CD4-positive, CD25-positive, alpha-beta regulatory T cell (primary cell): ENCODE measurements around the gene ACACB. TPM values are rescaled to one million over a fixed set of nuclear protein-coding genes. Genes with fewer than 3 reads are reported as not detected.
A peak's percentile ranks its signal among the peaks of the same experiment; 100 is the strongest.

Source experiments
- ATAC-seq, 2 donors: fragments of 150-1000 bp; cut with Tn5 transposase; one replicate each; pipeline ENCODE4 v1.10.0; 2021; ENCODE audit warnings: low read depth in 2 of 2, moderate number of reproducible peaks in 2 of 2, moderate library complexity in 1 of 2
- DNase-seq, 3 donors: peaks; one replicate each; pipeline versions ENCODE4 v3.0.0 to v3.0.0-alpha.2; 2012 to 2022; ENCODE audit warnings: mixed read lengths in 1 of 3
- H3K27ac ChIP-seq: one replicate; pipeline ENCODE4 v1.7.0; 2013; ENCODE audit warnings: mild to moderate bottlenecking, low read length; ENCODE audit not compliant: insufficient read depth, poor library complexity, severe bottlenecking
- H3K27me3 ChIP-seq: one replicate; pipeline ENCODE4 v1.7.0; 2013; ENCODE audit warnings: low read length; ENCODE audit not compliant: control insufficient read depth, insufficient read depth
- H3K36me3 ChIP-seq: one replicate; pipeline ENCODE4 v1.7.0; 2013; ENCODE audit warnings: mild to moderate bottlenecking, low read length, moderate library complexity; ENCODE audit not compliant: control insufficient read depth, insufficient read depth
- H3K4me1 ChIP-seq: 2 replicates; pipeline ENCODE4 v1.7.0; 2013; ENCODE audit warnings: mild to moderate bottlenecking, low read length; ENCODE audit not compliant: insufficient read depth, control insufficient read depth, poor library complexity, severe bottlenecking
- H3K4me3 ChIP-seq: one replicate; pipeline ENCODE4 v1.7.0; 2013; ENCODE audit warnings: low read depth, mild to moderate bottlenecking, low read length, moderate library complexity
- H3K9me3 ChIP-seq, 2 experiments: 1 replicate in 1 of 2; 2 replicates in 1 of 2; pipeline ENCODE4 v1.7.0; 2013; ENCODE audit warnings: low read length in 2 of 2, mild to moderate bottlenecking in 1 of 2, moderate library complexity in 1 of 2; ENCODE audit not compliant: control insufficient read depth in 2 of 2
- H3K27ac Mint-ChIP-seq, 3 donors: one replicate each; pipeline ENCODE4 v1.8.0; 2020 to 2022; ENCODE audit warnings: mild to moderate bottlenecking in 3 of 3, mixed read lengths in 3 of 3, moderate library complexity in 2 of 3
- H3K27me3 Mint-ChIP-seq: one replicate; pipeline ENCODE4 v1.8.0; 2022; ENCODE audit warnings: mild to moderate bottlenecking, mixed read lengths
- H3K36me3 Mint-ChIP-seq: one replicate; pipeline ENCODE4 v1.8.0; 2020; ENCODE audit warnings: mixed read lengths
- H3K4me1 Mint-ChIP-seq, 4 donors: one replicate each; pipeline ENCODE4 v1.8.0; 2020 to 2022; ENCODE audit warnings: mixed read lengths in 4 of 4, mild to moderate bottlenecking in 1 of 4
- H3K4me3 Mint-ChIP-seq, 4 donors: one replicate each; pipeline ENCODE4 v1.8.0; 2020 to 2022; ENCODE audit warnings: mild to moderate bottlenecking in 4 of 4, mixed read lengths in 4 of 4, moderate library complexity in 3 of 4
- H3K9me3 Mint-ChIP-seq, 7 donors: one replicate each; pipeline ENCODE4 v1.8.0; 2020 to 2022; ENCODE audit warnings: mixed read lengths in 7 of 7, mild to moderate bottlenecking in 3 of 7, moderate library complexity in 2 of 7
- polyA plus RNA-seq, 4 donors: library from polyadenylated mRNA; unstranded; fragments of 300-500 nt; fragmentation: Illumina TruSeq; gene quantifications; one replicate each; pipeline ENCODE4 v1.2.3, GENCODE V29; 2021
- total RNA-seq: library from RNA; stranded (reverse); gene quantifications from one replicate; pipeline ENCODE4 v1.2.3, GENCODE V29; 2022

Gene ACACB
- total and polyA plus RNA-seq, 5 donors from 2014 or later = 0.47 to 23.5 (median 1.2) TPM

GRCh38 chr12:109304485-109304884 lies 188.1 kb downstream of the ACACB start:
- no peak overlapping the region for H3K27ac Mint-ChIP-seq
- no peak overlapping the region for H3K4me3 ChIP-seq
- no peak for ATAC-seq
- H3K36me3 ChIP-seq = no peaks in the 10 kb centered on the region
- H3K36me3 Mint-ChIP-seq = no peaks in the 10 kb centered on the region
- no peak for DNase-seq
- H3K27me3 ChIP-seq = peaks cover 16% of the 10 kb centered on the region
- H3K9me3 ChIP-seq = no peaks in the 10 kb centered on the region
- no peak overlapping the region for H3K4me3 Mint-ChIP-seq
- H3K4me1 ChIP-seq = peaks cover 8% of the 10 kb centered on the region
- no peak overlapping the region for H3K27ac ChIP-seq
- peaks cover 0 to 2% (median 0%) of the 10 kb centered on the region in 7 donors for H3K9me3 Mint-ChIP-seq
- peaks cover 0 to 5% (median 0%) of the 10 kb centered on the region in 4 donors for H3K4me1 Mint-ChIP-seq
- H3K27me3 Mint-ChIP-seq = peaks cover 49% of the 10 kb centered on the region

- Mint-ChIP-seq H3K27ac (no peak overlapping the region), H3K36me3 (no peaks in the 10 kb centered on the region), H3K4me1 (peaks cover 0 to 10% (median 1%) of the 10 kb centered on the region in 4 donors), H3K27me3 (peaks cover 52% of the 10 kb centered on the region), H3K4me3 (no peak overlapping the region), H3K9me3 (peaks cover 0 to 2% (median 0%) of the 10 kb centered on the region in 7 donors)
- Histone ChIP-seq H3K4me1 (peaks cover 13% of the 10 kb centered on the region), H3K9me3 (no peaks in the 10 kb centered on the region), H3K27me3 (peaks cover 18% of the 10 kb centered on the region), H3K27ac (no peak overlapping the region), H3K36me3 (no peaks in the 10 kb centered on the region), H3K4me3 (no peak overlapping the region)
- DNase-seq (no peak), ATAC-seq (no peak)
These were observed 189.2 kb downstream of the ACACB start for GRCh38 chr12:109305547-109305946.

- H3K4me3 Mint-ChIP-seq = no peak overlapping the region
- H3K4me1 Mint-ChIP-seq = peaks cover 0 to 13% (median 4%) of the 10 kb centered on the region in 4 donors
- H3K27me3 Mint-ChIP-seq = peaks cover 67% of the 10 kb centered on the region
- peak overlapping the region in 1 of 3 donors; percentile 43 for H3K27ac Mint-ChIP-seq
- H3K36me3 Mint-ChIP-seq = no peaks in the 10 kb centered on the region
- no peak for ATAC-seq
- Histone ChIP-seq H3K27ac (no peak overlapping the region), H3K9me3 (no peaks in the 10 kb centered on the region), H3K4me1 (peaks cover 13% of the 10 kb centered on the region), H3K27me3 (peaks cover 30% of the 10 kb centered on the region), H3K4me3 (no peak overlapping the region), H3K36me3 (no peaks in the 10 kb centered on the region)
- DNase-seq = no peak
- H3K9me3 Mint-ChIP-seq = peaks cover 0 to 2% (median 0%) of the 10 kb centered on the region in 7 donors
These were observed 190.7 kb downstream of the ACACB start for GRCh38 chr12:109307051-109307450.

GRCh38 chr12:109308534-109309380 lies 192.4 kb downstream of the ACACB start, which contains the start of gene FOXN4:
Gene FOXN4 (minus strand): TSS chr12:109309284. CDS start chr12:109308321, 963 bp downstream.
- Mint-ChIP-seq H3K9me3 (peaks cover 0 to 2% (median 0%) of the 10 kb centered on the region in 7 donors), H3K4me1 (peaks cover 0 to 13% (median 4%) of the 10 kb centered on the region in 4 donors), H3K27me3 (peaks cover 71% of the 10 kb centered on the region), H3K4me3 (peak within 1 kb of the TSS in 3 of 4 donors; percentile 3 to 80 (median 76)), H3K36me3 (no peaks in the 10 kb centered on the region), H3K27ac (no peak within 1 kb of the TSS)
- DNase-seq = no peak
- no peaks in the 10 kb centered on the region for H3K36me3 ChIP-seq
- H3K4me1 ChIP-seq = peaks cover 13% of the 10 kb centered on the region
- no peak within 1 kb of the TSS for H3K27ac ChIP-seq
- ATAC-seq = no peak
- H3K4me3 ChIP-seq = no peak within 1 kb of the TSS
- H3K9me3 ChIP-seq = no peaks in the 10 kb centered on the region
- peaks cover 40% of the 10 kb centered on the region for H3K27me3 ChIP-seq

GRCh38 chr12:109309381-109310246 lies 193.2 kb downstream of the ACACB start:
- Mint-ChIP-seq H3K36me3 (no peaks in the 10 kb centered on the region), H3K27ac (no peak overlapping the region), H3K27me3 (peaks cover 74% of the 10 kb centered on the region), H3K4me3 (peak overlapping the region in 3 of 4 donors; percentile 3 to 80 (median 76)), H3K9me3 (peaks cover 0 to 2% (median 0%) of the 10 kb centered on the region in 7 donors), H3K4me1 (peaks cover 0 to 13% (median 4%) of the 10 kb centered on the region in 4 donors)
- H3K9me3 ChIP-seq = no peaks in the 10 kb centered on the region
- H3K4me3 ChIP-seq = no peak overlapping the region
- ATAC-seq = no peak
- no peaks in the 10 kb centered on the region for H3K36me3 ChIP-seq
- H3K27me3 ChIP-seq = peaks cover 44% of the 10 kb centered on the region
- H3K27ac ChIP-seq = no peak overlapping the region
- peaks cover 13% of the 10 kb centered on the region for H3K4me1 ChIP-seq
- DNase-seq = peak in 1 of 3 donors; percentile 1

- no peak overlapping the region for H3K27ac ChIP-seq
- Mint-ChIP-seq H3K27me3 (peaks cover 81% of the 10 kb centered on the region), H3K9me3 (peaks cover 0 to 2% (median 0%) of the 10 kb centered on the region in 7 donors), H3K27ac (no peak overlapping the region), H3K36me3 (no peaks in the 10 kb centered on the region), H3K4me3 (peak overlapping the region; percentile 3 to 84 (median 57)), H3K4me1 (peaks cover 0 to 13% (median 4%) of the 10 kb centered on the region in 4 donors)
- no peaks in the 10 kb centered on the region for H3K9me3 ChIP-seq
- DNase-seq (peak in 1 of 3 donors; percentile 10), ATAC-seq (no peak)
- H3K4me3 ChIP-seq = no peak overlapping the region
- no peaks in the 10 kb centered on the region for H3K36me3 ChIP-seq
- H3K27me3 ChIP-seq = peaks cover 44% of the 10 kb centered on the region
- peaks cover 13% of the 10 kb centered on the region for H3K4me1 ChIP-seq
These were observed 194.1 kb downstream of the ACACB start for GRCh38 chr12:109310247-109311125.
